LNCaP clone FGC (cell line): Measurements from ENCODE around the gene UBE2F.

Source experiments
- DNase-seq: peaks from one replicate; pipeline ENCODE4 v3.0.0-alpha.2; 2011; ENCODE audit warnings: low read depth
- H3K4me3 ChIP-seq: 2 replicates; pipeline ENCODE4 v1.5.1; 2011; ENCODE audit warnings: mild to moderate bottlenecking, low read depth, low read length, control low read depth
- CTCF ChIP-seq: IDR thresholded peaks from 2 replicates; pipeline ENCODE4 v1.5.1; 2012; ENCODE audit warnings: mild to moderate bottlenecking; ENCODE audit not compliant: control insufficient read depth, insufficient read depth; ENCODE audit errors: extremely low read depth

Gene UBE2F

GRCh38 chr2:238004077-238004830 is 37.4 kb downstream of the UBE2F start:
- TF ChIP-seq CTCF = no peak
- H3K4me3 ChIP-seq = no peak overlapping the region
- no peak for DNase-seq

GRCh38 chr2:238005528-238005927 is 38.7 kb downstream of the UBE2F start:
- TF ChIP-seq CTCF = no peak
- H3K4me3 ChIP-seq = no peak overlapping the region
- no peak for DNase-seq

- no peak overlapping the region for H3K4me3 ChIP-seq
- no peak for TF ChIP-seq CTCF
- no peak for DNase-seq
These were observed 39.7 kb downstream of the UBE2F start for GRCh38 chr2:238006510-238006909.

GRCh38 chr2:238007924-238008323 is 41.1 kb downstream of the UBE2F start:
- DNase-seq = no peak
- H3K4me3 ChIP-seq = no peak overlapping the region
- TF ChIP-seq CTCF = no peak

- DNase-seq = no peak
- no peak overlapping the region for H3K4me3 ChIP-seq
- TF ChIP-seq CTCF = no peak
These were observed 42.7 kb downstream of the UBE2F start for GRCh38 chr2:238009563-238009962.

- TF ChIP-seq CTCF = no peak
- no peak for DNase-seq
- no peak overlapping the region for H3K4me3 ChIP-seq
These were observed 43.8 kb downstream of the UBE2F start for GRCh38 chr2:238010572-238010971.

GRCh38 chr2:238013806-238014205 is 47.0 kb downstream of the UBE2F start:
- no peak for TF ChIP-seq CTCF
- no peak overlapping the region for H3K4me3 ChIP-seq
- no peak for DNase-seq
